Measurements from ENCODE around the gene PLXNB1.

DNA sequence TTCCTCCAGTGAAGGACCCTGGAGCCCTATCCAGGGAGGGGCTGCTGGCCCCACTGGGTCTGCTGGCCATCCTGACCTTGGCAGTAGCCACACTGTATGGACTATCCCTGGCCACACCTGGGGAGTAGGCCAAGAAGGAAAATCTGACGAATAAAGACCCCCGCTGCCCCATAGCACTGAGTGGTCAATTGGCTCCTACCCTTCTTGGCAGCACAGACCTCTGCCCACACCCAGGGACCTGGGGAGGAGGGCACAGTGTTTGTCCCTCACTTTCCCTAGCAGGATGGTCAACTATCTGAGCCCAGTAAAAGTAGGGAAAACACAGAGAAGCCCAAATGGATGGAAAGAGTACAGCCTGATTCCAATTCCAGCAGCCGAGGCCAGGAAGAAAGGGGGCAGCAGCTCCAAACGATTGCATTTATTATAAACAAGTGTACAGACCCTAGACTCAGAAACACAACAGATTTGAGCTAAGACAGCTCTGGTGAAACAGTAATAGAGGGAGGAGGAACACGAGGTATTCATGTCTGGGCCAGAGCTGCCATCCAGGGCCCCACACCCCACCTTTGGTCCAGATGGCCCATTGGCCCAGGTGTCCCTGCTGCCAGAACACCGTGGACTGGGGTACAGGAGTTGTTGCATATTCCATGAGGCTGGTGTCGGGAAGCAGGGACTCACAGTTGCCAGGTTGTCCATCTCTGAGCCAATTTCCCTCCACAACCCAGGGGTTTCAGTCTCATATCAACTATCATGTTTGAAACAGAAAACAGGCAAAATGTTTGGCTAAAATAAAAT is 37.8 kb upstream of the PLXNB1 start:
- no peak for TF ChIP-seq CTCF (IDR thresholded peaks at IDR 0.05)
- TF ChIP-seq E2F6 (IDR thresholded peaks at IDR 0.05; ENCODE audit: borderline replicate concordance, low read depth) = no peak
- TF ChIP-seq MAX (IDR thresholded peaks at IDR 0.05) = no peak
- TF ChIP-seq, protein P1, sequence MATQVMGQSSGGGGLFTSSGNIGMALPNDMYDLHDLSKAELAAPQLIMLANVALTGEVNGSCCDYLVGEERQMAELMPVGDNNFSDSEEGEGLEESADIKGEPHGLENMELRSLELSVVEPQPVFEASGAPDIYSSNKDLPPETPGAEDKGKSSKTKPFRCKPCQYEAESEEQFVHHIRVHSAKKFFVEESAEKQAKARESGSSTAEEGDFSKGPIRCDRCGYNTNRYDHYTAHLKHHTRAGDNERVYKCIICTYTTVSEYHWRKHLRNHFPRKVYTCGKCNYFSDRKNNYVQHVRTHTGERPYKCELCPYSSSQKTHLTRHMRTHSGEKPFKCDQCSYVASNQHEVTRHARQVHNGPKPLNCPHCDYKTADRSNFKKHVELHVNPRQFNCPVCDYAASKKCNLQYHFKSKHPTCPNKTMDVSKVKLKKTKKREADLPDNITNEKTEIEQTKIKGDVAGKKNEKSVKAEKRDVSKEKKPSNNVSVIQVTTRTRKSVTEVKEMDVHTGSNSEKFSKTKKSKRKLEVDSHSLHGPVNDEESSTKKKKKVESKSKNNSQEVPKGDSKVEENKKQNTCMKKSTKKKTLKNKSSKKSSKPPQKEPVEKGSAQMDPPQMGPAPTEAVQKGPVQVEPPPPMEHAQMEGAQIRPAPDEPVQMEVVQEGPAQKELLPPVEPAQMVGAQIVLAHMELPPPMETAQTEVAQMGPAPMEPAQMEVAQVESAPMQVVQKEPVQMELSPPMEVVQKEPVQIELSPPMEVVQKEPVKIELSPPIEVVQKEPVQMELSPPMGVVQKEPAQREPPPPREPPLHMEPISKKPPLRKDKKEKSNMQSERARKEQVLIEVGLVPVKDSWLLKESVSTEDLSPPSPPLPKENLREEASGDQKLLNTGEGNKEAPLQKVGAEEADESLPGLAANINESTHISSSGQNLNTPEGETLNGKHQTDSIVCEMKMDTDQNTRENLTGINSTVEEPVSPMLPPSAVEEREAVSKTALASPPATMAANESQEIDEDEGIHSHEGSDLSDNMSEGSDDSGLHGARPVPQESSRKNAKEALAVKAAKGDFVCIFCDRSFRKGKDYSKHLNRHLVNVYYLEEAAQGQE (IDR thresholded peaks at IDR 0.05) = no peak
- no peak for TF ChIP-seq CEBPB (IDR thresholded peaks at IDR 0.05)
- no peak for TF ChIP-seq JUNB (IDR thresholded peaks at IDR 0.05)
- TF ChIP-seq, protein P2, sequence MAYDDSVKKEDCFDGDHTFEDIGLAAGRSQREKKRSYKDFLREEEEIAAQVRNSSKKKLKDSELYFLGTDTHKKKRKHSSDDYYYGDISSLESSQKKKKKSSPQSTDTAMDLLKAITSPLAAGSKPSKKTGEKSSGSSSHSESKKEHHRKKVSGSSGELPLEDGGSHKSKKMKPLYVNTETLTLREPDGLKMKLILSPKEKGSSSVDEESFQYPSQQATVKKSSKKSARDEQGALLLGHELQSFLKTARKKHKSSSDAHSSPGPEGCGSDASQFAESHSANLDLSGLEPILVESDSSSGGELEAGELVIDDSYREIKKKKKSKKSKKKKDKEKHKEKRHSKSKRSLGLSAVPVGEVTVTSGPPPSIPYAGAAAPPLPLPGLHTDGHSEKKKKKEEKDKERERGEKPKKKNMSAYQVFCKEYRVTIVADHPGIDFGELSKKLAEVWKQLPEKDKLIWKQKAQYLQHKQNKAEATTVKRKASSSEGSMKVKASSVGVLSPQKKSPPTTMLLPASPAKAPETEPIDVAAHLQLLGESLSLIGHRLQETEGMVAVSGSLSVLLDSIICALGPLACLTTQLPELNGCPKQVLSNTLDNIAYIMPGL (CRISPR knock-in tag; IDR thresholded peaks at IDR 0.05; ENCODE audit: borderline replicate concordance) = no peak
- TF ChIP-seq POLR2A (IDR thresholded peaks at IDR 0.05; ENCODE audit: low read length) = no peak
- no peak for TF ChIP-seq RFX5 (IDR thresholded peaks at IDR 0.05)
- no peak for TF ChIP-seq TFCP2L1 (CRISPR knock-in tag; IDR thresholded peaks at IDR 0.05)
- TF ChIP-seq MAFK (IDR thresholded peaks at IDR 0.05; ENCODE audit: partially characterized antibody) = no peak

Data from A549 (cell line).